ENCODE results near the gene KPNB1.

Gene KPNB1

DNA sequence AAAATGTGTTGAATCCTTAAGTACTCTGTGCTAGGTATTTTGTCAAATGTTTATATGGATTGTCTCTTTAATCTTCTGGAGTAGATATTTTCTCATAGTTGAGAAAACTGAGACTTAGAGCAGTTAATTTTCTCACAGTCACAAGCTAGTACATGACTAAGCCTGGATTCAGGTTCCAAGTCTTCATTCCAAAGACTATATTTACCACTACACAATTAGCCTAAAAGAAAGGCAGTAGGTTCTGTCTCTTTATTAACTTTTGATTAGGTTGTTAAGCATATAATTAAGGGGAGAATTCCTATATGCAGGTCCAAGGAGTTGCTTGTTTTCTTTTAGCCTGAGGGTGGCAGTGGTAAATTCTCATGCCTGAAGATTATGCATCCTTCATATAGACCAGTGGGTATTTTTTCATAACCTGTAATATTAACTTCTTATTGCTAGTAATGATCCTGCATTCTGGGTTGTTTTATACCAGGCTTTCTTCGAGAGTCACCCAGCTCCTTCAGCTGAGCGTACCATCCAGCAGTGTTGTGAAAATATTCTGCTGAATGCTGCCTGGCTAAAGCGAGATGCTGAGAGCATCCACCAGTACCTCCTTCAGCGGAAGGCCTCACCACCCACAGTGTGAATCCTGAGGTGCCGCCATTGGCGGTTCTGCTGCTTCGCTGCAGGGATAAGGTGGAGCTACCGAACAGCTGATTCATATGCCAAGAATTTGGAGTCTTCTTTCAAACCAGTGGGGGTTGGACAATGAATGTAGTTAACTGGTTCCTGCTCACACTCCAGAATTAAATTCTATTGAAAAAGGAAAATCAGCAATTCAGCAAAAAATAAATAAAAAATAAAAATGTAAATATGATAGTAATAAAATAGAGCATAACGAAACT lies 28.2 kb upstream of the KPNB1 start:
- intact Hi-C loops (cut with DNase I; ENCODE audit: low total_unique reads), result no loop called here
- H3K27me3 ChIP-seq, result no peaks in the 10 kb centered on the region
- H3K27ac ChIP-seq, result peak overlapping the region; percentile 34 to 61
- peaks cover 0 to 35% (median 7%) of the 10 kb centered on the region in 4 donors for H3K4me1 ChIP-seq
- DNase-seq, result peak in 1 of 2 donors; percentile 70
- no peaks in the 10 kb centered on the region for H3K9me3 ChIP-seq
- peaks cover 32 to 46% (median 33%) of the 10 kb centered on the region in 3 donors for H3K36me3 ChIP-seq
- H3K4me3 ChIP-seq, result no peak overlapping the region
- TF ChIP-seq, protein P1, sequence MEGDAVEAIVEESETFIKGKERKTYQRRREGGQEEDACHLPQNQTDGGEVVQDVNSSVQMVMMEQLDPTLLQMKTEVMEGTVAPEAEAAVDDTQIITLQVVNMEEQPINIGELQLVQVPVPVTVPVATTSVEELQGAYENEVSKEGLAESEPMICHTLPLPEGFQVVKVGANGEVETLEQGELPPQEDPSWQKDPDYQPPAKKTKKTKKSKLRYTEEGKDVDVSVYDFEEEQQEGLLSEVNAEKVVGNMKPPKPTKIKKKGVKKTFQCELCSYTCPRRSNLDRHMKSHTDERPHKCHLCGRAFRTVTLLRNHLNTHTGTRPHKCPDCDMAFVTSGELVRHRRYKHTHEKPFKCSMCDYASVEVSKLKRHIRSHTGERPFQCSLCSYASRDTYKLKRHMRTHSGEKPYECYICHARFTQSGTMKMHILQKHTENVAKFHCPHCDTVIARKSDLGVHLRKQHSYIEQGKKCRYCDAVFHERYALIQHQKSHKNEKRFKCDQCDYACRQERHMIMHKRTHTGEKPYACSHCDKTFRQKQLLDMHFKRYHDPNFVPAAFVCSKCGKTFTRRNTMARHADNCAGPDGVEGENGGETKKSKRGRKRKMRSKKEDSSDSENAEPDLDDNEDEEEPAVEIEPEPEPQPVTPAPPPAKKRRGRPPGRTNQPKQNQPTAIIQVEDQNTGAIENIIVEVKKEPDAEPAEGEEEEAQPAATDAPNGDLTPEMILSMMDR (IDR thresholded peaks at IDR 0.05), result no peak

DNA sequence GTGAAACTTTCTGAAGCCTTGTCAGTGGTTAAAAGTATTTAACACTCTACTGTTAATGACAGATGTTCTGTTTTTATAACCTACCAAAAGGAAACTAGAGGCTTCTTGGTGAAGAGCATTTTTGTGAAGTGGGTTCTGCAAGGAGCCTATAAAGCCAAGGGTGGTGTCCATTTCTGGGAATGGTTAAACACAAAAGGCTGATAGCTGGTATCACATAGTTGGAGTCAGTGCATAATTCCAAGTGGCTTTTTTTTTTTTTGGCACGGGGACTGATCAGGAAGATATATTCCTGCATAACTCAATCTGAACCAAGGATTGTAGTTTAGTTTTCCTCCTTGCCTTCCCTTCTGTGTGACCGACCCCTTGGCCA lies 27.6 kb upstream of the KPNB1 start:
- intact Hi-C loops (cut with DNase I; ENCODE audit: low total_unique reads), result no loop called here
- no peak for DNase-seq
- Histone ChIP-seq H3K36me3 (peaks cover 32 to 42% (median 33%) of the 10 kb centered on the region in 3 donors), H3K27me3 (no peaks in the 10 kb centered on the region), H3K27ac (peak overlapping the region in 1 of 2 donors; percentile 61), H3K4me3 (no peak overlapping the region), H3K9me3 (no peaks in the 10 kb centered on the region), H3K4me1 (peaks cover 0 to 35% (median 7%) of the 10 kb centered on the region in 4 donors)
- TF ChIP-seq, protein P1 (IDR thresholded peaks at IDR 0.05), result no peak

DNA sequence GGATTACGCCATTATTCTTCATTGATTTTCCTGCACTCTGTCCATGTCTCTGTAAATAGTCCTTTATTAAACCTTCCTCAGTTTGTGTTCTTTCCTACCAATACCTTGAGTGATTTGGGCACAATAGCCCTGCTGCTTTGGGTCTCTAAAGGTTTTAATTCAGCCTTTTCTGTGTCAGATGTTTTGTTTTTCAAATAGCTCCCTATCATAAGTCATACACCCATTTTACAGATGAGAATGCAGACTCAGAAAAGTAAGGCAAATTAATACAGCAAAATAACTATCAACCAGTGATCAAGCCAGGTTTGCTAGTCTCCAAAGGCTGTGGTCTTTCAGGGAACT lies 25.0 kb upstream of the KPNB1 start:
- Histone ChIP-seq H3K27me3 (no peaks in the 10 kb centered on the region), H3K36me3 (peaks cover 11 to 19% (median 14%) of the 10 kb centered on the region in 3 donors), H3K9me3 (no peaks in the 10 kb centered on the region), H3K27ac (no peak overlapping the region), H3K4me3 (no peak overlapping the region), H3K4me1 (peaks cover 0 to 27% (median 7%) of the 10 kb centered on the region in 4 donors)
- DNase-seq, result no peak
- TF ChIP-seq, protein P1 (IDR thresholded peaks at IDR 0.05), result no peak
- intact Hi-C loops (cut with DNase I; ENCODE audit: low total_unique reads), result no loop called here

DNA sequence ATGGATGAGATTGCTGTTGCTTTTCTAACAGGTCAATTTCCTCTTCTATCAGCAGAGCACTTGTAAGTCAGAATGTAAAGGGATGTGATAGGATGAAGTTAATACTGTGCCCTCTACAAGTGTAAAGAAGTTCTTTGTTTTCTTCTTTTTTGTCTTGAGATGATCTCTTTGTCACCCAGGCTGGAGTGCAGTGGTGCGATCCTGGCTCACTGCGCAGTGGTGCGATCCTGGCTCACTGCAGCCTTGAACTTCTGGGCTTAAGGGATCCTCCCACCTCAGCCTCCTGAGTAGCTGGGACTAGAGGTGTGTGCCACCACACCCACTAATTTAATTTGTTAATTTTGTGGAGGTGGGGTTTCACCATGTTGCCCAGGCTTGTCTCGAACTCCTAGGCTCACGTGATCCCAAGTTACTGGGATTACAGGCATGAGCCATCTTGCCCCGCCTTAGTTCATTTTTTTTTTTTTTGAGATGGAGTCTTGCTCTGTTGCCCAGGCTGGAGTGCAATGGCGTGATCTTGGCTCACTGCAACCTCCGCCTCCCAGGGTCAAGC lies 21.6 kb upstream of the KPNB1 start:
- intact Hi-C loops (cut with DNase I; ENCODE audit: low total_unique reads), result no loop called here
- DNase-seq, result no peak
- no peak overlapping the region for H3K27ac ChIP-seq
- H3K36me3 ChIP-seq, result peaks cover 8 to 16% (median 11%) of the 10 kb centered on the region in 3 donors
- no peaks in the 10 kb centered on the region for H3K27me3 ChIP-seq
- no peaks in the 10 kb centered on the region for H3K4me1 ChIP-seq
- H3K9me3 ChIP-seq, result no peaks in the 10 kb centered on the region
- H3K4me3 ChIP-seq, result no peak overlapping the region
- TF ChIP-seq, protein P1 (IDR thresholded peaks at IDR 0.05), result no peak

DNA sequence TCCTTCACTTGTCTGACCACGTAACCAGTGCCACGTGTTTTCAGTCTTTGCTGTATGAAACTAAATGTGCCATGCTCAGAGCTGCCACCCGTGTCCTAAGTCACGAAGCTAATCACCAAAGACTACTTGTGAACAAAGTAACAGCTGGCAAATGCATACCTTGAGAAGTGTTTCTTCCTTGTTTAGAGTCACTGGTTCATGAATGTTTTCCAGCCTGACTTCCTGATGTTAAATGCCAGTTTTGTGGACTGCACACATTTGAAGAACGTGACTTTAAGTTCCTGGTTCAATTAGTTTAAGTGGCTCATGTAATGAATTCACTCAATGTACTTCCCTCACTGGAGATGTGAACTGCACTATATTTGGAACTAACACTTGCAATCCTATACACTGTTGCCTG lies 19.9 kb upstream of the KPNB1 start:
- TF ChIP-seq, protein P1 (IDR thresholded peaks at IDR 0.05), result no peak
- peaks cover 0 to 12% (median under 1%) of the 10 kb centered on the region in 3 donors for H3K36me3 ChIP-seq
- intact Hi-C loops (cut with DNase I; ENCODE audit: low total_unique reads), result no loop called here

More for the DNA sequence above, 19.9 kb upstream of the KPNB1 start:
- no peaks in the 10 kb centered on the region for H3K27me3 ChIP-seq
- no peaks in the 10 kb centered on the region for H3K4me1 ChIP-seq
- H3K4me3 ChIP-seq, result no peak overlapping the region
- no peak for DNase-seq
- no peaks in the 10 kb centered on the region for H3K9me3 ChIP-seq
- H3K27ac ChIP-seq, result no peak overlapping the region
